K562 (cell line): Measurements from ENCODE around the gene GNAL. TPM values are rescaled to one million over a fixed set of nuclear protein-coding genes. Genes with fewer than 3 reads are reported as not detected.

Experiments
- AFF1 ChIP-seq, 2 experiments: fragments of 450-650 bp; IDR thresholded peaks; 2 replicates each; pipeline ENCODE4 v1.6.1; 2018; ENCODE audit warnings: mild to moderate bottlenecking in 2 of 2, low read depth in 1 of 2; ENCODE audit not compliant: partially characterized antibody in 2 of 2
- ARID1B ChIP-seq: fragments of 450-650 bp; IDR thresholded peaks from 2 replicates; pipeline ENCODE4 v1.6.1; 2016; ENCODE audit warnings: antibody characterized with exemption, mild to moderate bottlenecking, inconsistent platforms
- CCNT2 ChIP-seq: IDR thresholded peaks from 2 replicates; pipeline ENCODE4 v1.6.1; 2011; ENCODE audit warnings: borderline replicate concordance, low read depth, mild to moderate bottlenecking, moderate library complexity, mixed read lengths, low read length; ENCODE audit not compliant: insufficient read length; ENCODE audit errors: extremely low read depth
- CTBP1 ChIP-seq: fragments of 450-650 bp; IDR thresholded peaks from 2 replicates; pipeline ENCODE4 v1.6.1; 2016; ENCODE audit warnings: borderline replicate concordance
- FOXO4 ChIP-seq: fragments of 450-650 bp; formaldehyde crosslinking; IDR thresholded peaks from 2 replicates; pipeline ENCODE4 v1.4.0; 2020; ENCODE audit warnings: mild to moderate bottlenecking, moderate library complexity
- JUNB ChIP-seq: fragments of 450-650 bp; formaldehyde crosslinking; conservative IDR thresholded peaks from 2 replicates; pipeline ENCODE4 v1.4.0; 2020; ENCODE audit warnings: mild to moderate bottlenecking
- MAFF ChIP-seq: IDR thresholded peaks from 2 replicates; pipeline ENCODE4 v1.6.1; 2012; ENCODE audit warnings: low read length, improper control_type of control experiment
- MEF2D ChIP-seq: conservative IDR thresholded peaks from 2 replicates; pipeline ENCODE4 v1.6.1; 2016; ENCODE audit warnings: low read depth, missing genetic modification characterization, missing compliant biosample characterization
- MLLT1 ChIP-seq, 2 experiments: fragments of 450-650 bp; IDR thresholded peaks; 2 replicates each; pipeline ENCODE4 v1.6.1; 2016
- RBM22 ChIP-seq: fragments of 200-400 bp; formaldehyde crosslinking; IDR thresholded peaks from 2 replicates; pipeline ENCODE4 v1.6.1; 2018; ENCODE audit warnings: low read length, low read depth; ENCODE audit not compliant: poor library complexity, severe bottlenecking
- SMARCA4 ChIP-seq: fragments of 450-650 bp; IDR thresholded peaks from 2 replicates; pipeline ENCODE4 v1.6.1; 2016
- SMARCE1 ChIP-seq: fragments of 450-650 bp; IDR thresholded peaks from 2 replicates; pipeline ENCODE4 v1.7.1; 2016; ENCODE audit warnings: mild to moderate bottlenecking
- SOX6 ChIP-seq: fragments of 450-650 bp; IDR thresholded peaks from 2 replicates; pipeline ENCODE4 v1.6.1; 2014; ENCODE audit warnings: mild to moderate bottlenecking
- SREBF1 ChIP-seq: fragments of 150-350 bp; IDR thresholded peaks from 2 replicates; pipeline ENCODE4 v1.6.1; 2014; ENCODE audit warnings: antibody characterized with exemption, low read depth, low read length, borderline replicate concordance
- SRSF3 ChIP-seq: fragments of 200-400 bp; formaldehyde crosslinking; IDR thresholded peaks from 2 replicates; pipeline ENCODE4 v1.6.1; 2016; ENCODE audit warnings: mild to moderate bottlenecking, low read length, moderate library complexity; ENCODE audit not compliant: insufficient read depth
- THAP12 ChIP-seq: fragments of 250-450 bp; sonication (Bioruptor Pico); IDR thresholded peaks from 2 replicates; pipeline ENCODE4 v1.9.0; 2021; ENCODE audit warnings: mild to moderate bottlenecking, inconsistent platforms
- ZFPM2 ChIP-seq: fragments of 250-450 bp; sonication (Bioruptor Pico); IDR thresholded peaks from 2 replicates; pipeline ENCODE4 v1.5.1; 2022; ENCODE audit warnings: mild to moderate bottlenecking
- polyA plus RNA-seq, 8 experiments: library from polyadenylated mRNA; depleted of rRNA in 4 of 8; stranded (reverse) in 5 of 8; unstranded in 3 of 8; fragments of >200 nt; fragmentation: Nextera tagmentation in 2 of 8; fragmentation: Illumina TruSeq in 1 of 8; extraction: Ambion mirVana in 2 of 8; extraction: Trizol in 1 of 8; gene quantifications; 2 replicates each; pipeline versions ENCODE4 v1.2.1 to v1.2.3, GENCODE V29; 2011 to 2014; ENCODE audit warnings: inconsistent platforms in 1 of 8, missing spikeins in 1 of 8
- total RNA-seq, 7 experiments: library from RNA; depleted of rRNA in 6 of 7; stranded (reverse); fragments of >200 nt in 6 of 7; fragmentation: Illumina TruSeq in 2 of 7; extraction: Trizol in 2 of 7; gene quantifications; 2 replicates each; pipeline versions ENCODE4 v1.2.1 to v1.2.3, GENCODE V29; 2011 to 2021; ENCODE audit warnings: low replicate concordance in 1 of 7

The GNAL gene
- total and polyA plus RNA-seq, 9 of the 15 experiments (the other 6 are each of a cell fraction or from before 2014, with no cell fraction given): under 0.01 to 0.10 (median 0.01) TPM; not detected in 5

GRCh38 chr18:11887328-11888128 is 198.5 kb downstream of the GNAL start (continued):
- TF ChIP-seq FOXO4 (CRISPR knock-in tag) (no peak), RBM22 (no peak), CTBP1 (peak; percentile 14; the same call in 1 of the 2 replicates), SMARCA4 (peak; percentile 24; the same call in 1 of the 2 replicates), SMARCE1 (peak; percentile 40; the same call in 1 of the 2 replicates), JUNB (CRISPR knock-in tag) (no peak), SOX6 (peak; percentile 23; the same call in 1 of the 2 replicates), MLLT1 (IDR thresholded peaks at IDR 0.05) (no peak), CCNT2 (peak; percentile 40), SRSF3 (no peak), MEF2D (tag) (no peak), ARID1B (peak; percentile 50; the same call in 1 of the 2 replicates), THAP12 (CRISPR knock-in tag) (no peak), SREBF1 (no peak), MAFF (no peak), AFF1 (IDR thresholded peaks at IDR 0.05; ENCODE audit: low read depth in 1 of 2, partially characterized antibody in 2 of 2) (no peak), ZFPM2 (CRISPR knock-in tag) (no peak)
